Neutrophil (primary cell): ENCODE data around the gene TRIM6.

Source experiments
- H3K27ac ChIP-seq: fragments of 200-600 bp; sonication (generic); 2 replicates; pipeline ENCODE4 v1.5.1; 2016; ENCODE audit warnings: mild to moderate bottlenecking, moderate library complexity
- H3K27me3 ChIP-seq: fragments of 200-600 bp; sonication (generic); 2 replicates; pipeline ENCODE4 v1.6.0; 2016; ENCODE audit warnings: mild to moderate bottlenecking
- H3K36me3 ChIP-seq: fragments of 200-600 bp; sonication (generic); 2 replicates; pipeline ENCODE4 v1.5.1; 2017
- H3K4me1 ChIP-seq, 2 experiments: fragments of 200-600 bp in 1 of 2; sonication (generic) in 1 of 2; 1 replicate in 1 of 2; 2 replicates in 1 of 2; pipeline versions ENCODE4 v1.5.1 to v1.6.1; 2013 to 2016; ENCODE audit warnings: low read depth in 1 of 2, low read length in 1 of 2, mild to moderate bottlenecking in 1 of 2, moderate library complexity in 1 of 2; ENCODE audit not compliant: control insufficient read depth in 1 of 2, insufficient read depth in 1 of 2
- H3K4me3 ChIP-seq, 2 experiments: fragments of 200-600 bp in 1 of 2; sonication (generic) in 1 of 2; 1 replicate in 1 of 2; 2 replicates in 1 of 2; pipeline ENCODE4 v1.5.1; 2013 to 2016; ENCODE audit warnings: low read depth in 1 of 2, low read length in 1 of 2, mild to moderate bottlenecking in 1 of 2, moderate library complexity in 1 of 2
- H3K9me3 ChIP-seq: fragments of 200-600 bp; sonication (generic); 2 replicates; pipeline ENCODE4 v1.5.1; 2016
- CTCF ChIP-seq: fragments of 200-600 bp; sonication (generic); IDR thresholded peaks from 2 replicates; pipeline ENCODE4 v1.5.1; 2016; ENCODE audit warnings: antibody characterized with exemption

The TRIM6 gene

GRCh38 chr11:5556596-5557188 is 39.7 kb upstream of the TRIM6 start:
- no peak for TF ChIP-seq CTCF
- Histone ChIP-seq H3K27me3 (no peaks in the 10 kb centered on the region), H3K27ac (no peak overlapping the region), H3K36me3 (no peaks in the 10 kb centered on the region), H3K9me3 (no peaks in the 10 kb centered on the region), H3K4me1 (no peaks in the 10 kb centered on the region), H3K4me3 (no peak overlapping the region)

DNA sequence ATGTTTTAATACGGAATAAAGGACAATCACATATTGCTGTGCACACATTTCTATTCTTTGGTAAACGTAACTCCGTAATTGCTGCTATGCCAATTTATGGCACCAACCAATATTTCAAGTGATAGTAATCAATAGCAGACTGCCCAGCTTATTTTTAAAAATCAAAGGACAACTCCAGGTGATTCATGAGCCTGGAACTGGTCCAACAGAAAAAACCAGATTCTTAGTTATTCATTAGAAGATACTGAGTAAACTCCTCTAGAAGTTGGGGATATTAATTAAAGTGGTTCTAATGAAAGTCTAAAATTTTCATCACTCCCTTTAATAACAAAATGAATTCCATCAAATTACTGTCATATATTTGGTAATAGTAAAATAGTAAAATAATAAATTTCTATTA is 38.7 kb upstream of the TRIM6 start:
- no peak overlapping the region for H3K27ac ChIP-seq
- no peak for TF ChIP-seq CTCF
- H3K9me3 ChIP-seq = no peaks in the 10 kb centered on the region
- H3K27me3 ChIP-seq = no peaks in the 10 kb centered on the region
- no peaks in the 10 kb centered on the region for H3K4me1 ChIP-seq
- no peaks in the 10 kb centered on the region for H3K36me3 ChIP-seq
- no peak overlapping the region for H3K4me3 ChIP-seq

- Histone ChIP-seq H3K27ac (no peak overlapping the region), H3K27me3 (no peaks in the 10 kb centered on the region), H3K4me3 (no peak overlapping the region), H3K4me1 (no peaks in the 10 kb centered on the region), H3K9me3 (no peaks in the 10 kb centered on the region), H3K36me3 (no peaks in the 10 kb centered on the region)
- TF ChIP-seq CTCF = no peak
Observed at GRCh38 chr11:5564259-5565019, 32.0 kb upstream of the TRIM6 start.

GRCh38 chr11:5574654-5575053 is 21.8 kb upstream of the TRIM6 start:
- H3K27ac ChIP-seq = no peak overlapping the region
- TF ChIP-seq CTCF = no peak
- no peaks in the 10 kb centered on the region for H3K9me3 ChIP-seq
- no peak overlapping the region for H3K4me3 ChIP-seq
- no peaks in the 10 kb centered on the region for H3K36me3 ChIP-seq
- no peaks in the 10 kb centered on the region for H3K27me3 ChIP-seq
- no peaks in the 10 kb centered on the region for H3K4me1 ChIP-seq

DNA sequence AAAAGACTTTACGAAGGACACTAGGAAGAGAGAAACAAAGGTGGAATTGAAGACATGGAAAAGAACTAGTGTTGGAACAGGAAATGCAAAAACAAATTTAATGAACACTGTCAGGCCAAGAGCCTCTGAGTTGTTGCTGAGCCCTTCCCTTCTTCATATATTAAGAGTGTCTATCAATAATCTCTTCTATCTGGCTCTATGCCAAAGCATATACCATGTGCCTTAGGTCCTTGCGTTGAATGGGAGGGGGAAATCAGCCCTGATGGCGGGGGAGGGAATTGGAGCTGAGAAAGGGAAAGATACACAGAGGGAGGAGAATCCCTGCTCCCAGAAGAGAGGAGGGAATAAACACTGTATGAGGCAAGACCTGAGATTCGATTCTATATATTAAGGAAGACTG is 21.3 kb upstream of the TRIM6 start:
- Histone ChIP-seq H3K27ac (no peak overlapping the region), H3K4me1 (no peaks in the 10 kb centered on the region), H3K9me3 (no peaks in the 10 kb centered on the region), H3K27me3 (no peaks in the 10 kb centered on the region), H3K36me3 (no peaks in the 10 kb centered on the region), H3K4me3 (no peak overlapping the region)
- TF ChIP-seq CTCF = no peak
